Measurements from ENCODE around the gene OCA2. TPM values are rescaled to one million over a fixed set of nuclear protein-coding genes. Genes with fewer than 3 reads are reported as not detected.

OCA2 gene
- total RNA-seq, 2 donors from 2014 or later, result not detected

- TF ChIP-seq POLR2A (IDR thresholded peaks at IDR 0.05) (no peak), CTCF (IDR thresholded peaks at IDR 0.05) (no peak)
- intact Hi-C loops (cut with DNase I), result no loop called here
- Histone ChIP-seq H3K9me3 (no peaks in the 10 kb centered on the region), H3K4me1 (no peaks in the 10 kb centered on the region), H3K36me3 (replicated peaks in 1 of 2; ENCODE audit: insufficient read depth in 1 of 2, low read depth in 2 of 2) (no peaks in the 10 kb centered on the region), H3K27me3 (no peaks in the 10 kb centered on the region), H3K4me3 (no peak overlapping the region), H3K27ac (no peak overlapping the region)
- ATAC-seq (no peak), DNase-seq (no peak)
- WGBS, 2 donors, result 43 to 45% methylated on average over 15 of the region's 15 CpGs
Measured at GRCh38 chr15:27826902-27827714, 272.0 kb downstream of the OCA2 start.

- Histone ChIP-seq H3K4me3 (no peak overlapping the region), H3K36me3 (replicated peaks in 1 of 2; ENCODE audit: insufficient read depth in 1 of 2, low read depth in 2 of 2) (no peaks in the 10 kb centered on the region), H3K9me3 (no peaks in the 10 kb centered on the region), H3K4me1 (no peaks in the 10 kb centered on the region), H3K27ac (no peak overlapping the region), H3K27me3 (no peaks in the 10 kb centered on the region)
- WGBS, 2 donors, result 42 to 50% methylated on average over 7 of the region's 7 CpGs
- no peak for DNase-seq
- ATAC-seq, result no peak
- intact Hi-C loops (cut with DNase I), result no loop called here
- no peak for TF ChIP-seq CTCF (IDR thresholded peaks at IDR 0.05)
- TF ChIP-seq POLR2A (IDR thresholded peaks at IDR 0.05), result no peak
Measured at GRCh38 chr15:27826411-27826810, 272.7 kb downstream of the OCA2 start.

- WGBS, 2 donors, result 66 to 80% methylated on average over 6 to 10 of the region's 10 CpGs
- TF ChIP-seq CTCF (IDR thresholded peaks at IDR 0.05) (no peak), POLR2A (IDR thresholded peaks at IDR 0.05) (no peak)
- Histone ChIP-seq H3K4me1 (no peaks in the 10 kb centered on the region), H3K27me3 (no peaks in the 10 kb centered on the region), H3K4me3 (no peak overlapping the region), H3K27ac (no peak overlapping the region), H3K36me3 (replicated peaks in 1 of 2; ENCODE audit: insufficient read depth in 1 of 2, low read depth in 2 of 2) (no peaks in the 10 kb centered on the region), H3K9me3 (no peaks in the 10 kb centered on the region)
- DNase-seq (no peak), ATAC-seq (no peak)
- intact Hi-C loops (cut with DNase I), result no loop called here
Measured at GRCh38 chr15:27824841-27825422, 274.2 kb downstream of the OCA2 start.

GRCh38 chr15:27821273-27821672, 277.8 kb downstream of the OCA2 start:
- Histone ChIP-seq H3K27me3 (no peaks in the 10 kb centered on the region), H3K36me3 (replicated peaks in 1 of 2; ENCODE audit: insufficient read depth in 1 of 2, low read depth in 2 of 2) (no peaks in the 10 kb centered on the region), H3K4me3 (no peak overlapping the region), H3K27ac (no peak overlapping the region), H3K9me3 (no peaks in the 10 kb centered on the region), H3K4me1 (no peaks in the 10 kb centered on the region)
- TF ChIP-seq POLR2A (IDR thresholded peaks at IDR 0.05) (no peak), CTCF (IDR thresholded peaks at IDR 0.05) (no peak)
- DNase-seq (no peak), ATAC-seq (no peak)
- intact Hi-C loops (cut with DNase I), result no loop called here
- 42 to 57% methylated on average over 3 of the region's 3 CpGs for WGBS, 2 donors
